H1 (cell line): ENCODE data around the gene ZSWIM6. TPM values are rescaled to one million over a fixed set of nuclear protein-coding genes. Genes with fewer than 3 reads are reported as not detected.

Experiments used
- CTCF ChIA-PET: fragments of 300-600 bp; sonication (Branson Sonifier 250); formaldehyde crosslinking; loops from one replicate; lab custom pipeline; 2021; ENCODE audit not compliant: partially characterized antibody; lab: Charles Lee
- POLR2A ChIA-PET: fragments of 300-600 bp; sonication (Branson Sonifier 250); formaldehyde crosslinking; loops from one replicate; lab custom pipeline; 2021; ENCODE audit warnings: inconsistent platforms; ENCODE audit not compliant: partially characterized antibody; lab: Charles Lee
- DNase-seq, 2 experiments: peaks; one replicate each; pipeline versions ENCODE4 v3.0.0 to v3.0.0-alpha.2; 2010 to 2022; ENCODE audit warnings: low spot score in 2 of 2, low read depth in 1 of 2, mixed read lengths in 1 of 2
- FAIRE-seq: peaks from 2 replicates; lab custom pipeline; 2011; peaks lifted over from hg19 to GRCh38; lab: Jason Lieb, UNC
- H2AFZ ChIP-seq: 2 replicates; pipeline ENCODE4 v1.8.1; 2012; ENCODE audit warnings: low read length, inconsistent platforms
- H2AK5ac ChIP-seq: 2 replicates; pipeline ENCODE4 v1.6.1; 2013; ENCODE audit warnings: low read depth, low read length
- H2BK120ac ChIP-seq: replicated peaks from 2 replicates; pipeline ENCODE3; 2013; ENCODE audit warnings: low read depth, low read length, inconsistent platforms
- H2BK12ac ChIP-seq: 2 replicates; pipeline ENCODE4 v1.6.1; 2013; ENCODE audit warnings: low read depth, low read length
- H2BK15ac ChIP-seq: 2 replicates; pipeline ENCODE4 v1.6.1; 2013; ENCODE audit warnings: low read length
- H2BK20ac ChIP-seq: 2 replicates; pipeline ENCODE4 v1.6.1; 2013; ENCODE audit warnings: low read length
- H2BK5ac ChIP-seq: 2 replicates; pipeline ENCODE4 v1.6.1; 2013; ENCODE audit warnings: low read depth, low read length
- H3K14ac ChIP-seq: 2 replicates; pipeline ENCODE4 v1.6.1; 2013; ENCODE audit warnings: inconsistent platforms; ENCODE audit not compliant: insufficient read length
- H3K18ac ChIP-seq: 2 replicates; pipeline ENCODE4 v1.6.1; 2013; ENCODE audit warnings: low read length; ENCODE audit errors: extremely low read depth
- H3K23ac ChIP-seq: 2 replicates; pipeline ENCODE4 v1.6.1; 2013; ENCODE audit warnings: inconsistent platforms; ENCODE audit not compliant: insufficient read length
- H3K23me2 ChIP-seq: 2 replicates; pipeline ENCODE4 v1.6.1; 2013; ENCODE audit warnings: low read depth, low read length
- H3K27ac ChIP-seq: 2 replicates; pipeline ENCODE4 v1.6.1; 2011; ENCODE audit warnings: low read depth, low read length, inconsistent platforms
- H3K27me3 ChIP-seq, 4 experiments: replicated peaks in 1 of 4; 1 replicate in 1 of 4; 2 replicates in 3 of 4; pipeline versions ENCODE4 v1.6.1 to v1.8.1; 2011 to 2013; ENCODE audit warnings: low read length in 3 of 4, mild to moderate bottlenecking in 3 of 4, inconsistent platforms in 2 of 4, mixed read lengths in 2 of 4, moderate library complexity in 1 of 4; ENCODE audit not compliant: control insufficient read depth in 3 of 4, insufficient read depth in 3 of 4; ENCODE audit errors: extremely low read depth in 1 of 4
- H3K36me3 ChIP-seq, 4 experiments: 2 replicates each; pipeline versions ENCODE4 v1.6.1 to v1.8.1; 2011 to 2013; ENCODE audit warnings: mild to moderate bottlenecking in 4 of 4, low read length in 3 of 4, moderate library complexity in 2 of 4, control low read depth in 1 of 4, inconsistent platforms in 1 of 4; ENCODE audit not compliant: insufficient read depth in 4 of 4, control insufficient read depth in 2 of 4
- H3K4ac ChIP-seq: replicated peaks from 2 replicates; pipeline ENCODE3; 2013; ENCODE audit warnings: low read length, low read depth, mixed read lengths, inconsistent platforms; ENCODE audit not compliant: insufficient read length
- H3K4me1 ChIP-seq, 4 experiments: replicated peaks in 1 of 4; 1 replicate in 1 of 4; 2 replicates in 3 of 4; pipeline versions ENCODE4 v1.6.1 to v1.8.1; 2011 to 2013; ENCODE audit warnings: low read length in 3 of 4, inconsistent platforms in 2 of 4, mixed read lengths in 1 of 4; ENCODE audit not compliant: insufficient read depth in 4 of 4, control insufficient read depth in 3 of 4
- H3K4me2 ChIP-seq, 2 experiments: 2 replicates each; pipeline versions ENCODE4 v1.6.1 to v1.8.1; 2011 to 2013; ENCODE audit warnings: low read depth in 2 of 2, low read length in 2 of 2, control low read depth in 1 of 2, inconsistent platforms in 1 of 2, mild to moderate bottlenecking in 1 of 2; ENCODE audit not compliant: insufficient read depth in 1 of 2
- H3K4me3 ChIP-seq, 4 experiments: fragments of 200-600, 300-600 bp in 1 of 4; sonication (generic), shearing (Covaris generic), sonication (Bioruptor Twin) in 1 of 4; 2 replicates each; pipeline versions ENCODE4 v1.5.1 to v1.8.1; 2011 to 2016; ENCODE audit warnings: low read length in 4 of 4, low read depth in 3 of 4, control low read depth in 2 of 4, inconsistent platforms in 2 of 4, mild to moderate bottlenecking in 2 of 4, mixed read lengths in 1 of 4, moderate library complexity in 1 of 4; ENCODE audit not compliant: insufficient read depth in 2 of 4; ENCODE audit errors: extremely low read depth in 1 of 4
- H3K56ac ChIP-seq: replicated peaks from 2 replicates; pipeline ENCODE3; 2013; ENCODE audit warnings: low read depth, mild to moderate bottlenecking, mixed read lengths, low read length, inconsistent platforms; ENCODE audit not compliant: insufficient read length
- H3K79me1 ChIP-seq: 2 replicates; pipeline ENCODE4 v1.6.1; 2013; ENCODE audit warnings: low read depth, low read length, control low read depth
- H3K79me2 ChIP-seq, 2 experiments: 2 replicates each; pipeline versions ENCODE4 v1.6.1 to v1.8.1; 2012 to 2013; ENCODE audit warnings: low read length in 2 of 2, mild to moderate bottlenecking in 2 of 2, inconsistent platforms in 1 of 2; ENCODE audit not compliant: insufficient read depth in 2 of 2, control insufficient read depth in 1 of 2
- H3K9ac ChIP-seq, 4 experiments: replicated peaks in 1 of 4; 1 replicate in 1 of 4; 2 replicates in 3 of 4; pipeline versions ENCODE4 v1.6.1 to v1.8.1; 2011 to 2013; ENCODE audit warnings: low read depth in 3 of 4, low read length in 3 of 4, control low read depth in 2 of 4, mild to moderate bottlenecking in 2 of 4, moderate library complexity in 2 of 4, inconsistent platforms in 1 of 4; ENCODE audit errors: extremely low read depth in 1 of 4
- H3K9me3 ChIP-seq, 2 experiments: 2 replicates each; pipeline versions ENCODE4 v1.6.1 to v1.8.1; 2012 to 2013; ENCODE audit warnings: mild to moderate bottlenecking in 2 of 2, moderate library complexity in 2 of 2, control low read depth in 1 of 2, inconsistent platforms in 1 of 2, low read depth in 1 of 2, low read length in 1 of 2, mixed read lengths in 1 of 2; ENCODE audit not compliant: insufficient read depth in 2 of 2
- H4K20me1 ChIP-seq, 2 experiments: replicated peaks in 1 of 2; 2 replicates each; pipeline versions ENCODE3 to v1.8.1; 2011 to 2013; ENCODE audit warnings: inconsistent platforms in 2 of 2, low read length in 2 of 2, mild to moderate bottlenecking in 1 of 2; ENCODE audit not compliant: insufficient read depth in 2 of 2, control insufficient read depth in 1 of 2
- H4K5ac ChIP-seq: 2 replicates; pipeline ENCODE4 v1.6.1; 2013; ENCODE audit warnings: low read length, low read depth, mixed read lengths, inconsistent platforms; ENCODE audit not compliant: insufficient read length
- H4K8ac ChIP-seq: 2 replicates; pipeline ENCODE4 v1.8.0; 2013; ENCODE audit warnings: mild to moderate bottlenecking, moderate library complexity, low read length, inconsistent platforms; ENCODE audit not compliant: insufficient read depth; ENCODE audit errors: extremely low read depth
- H4K91ac ChIP-seq: replicated peaks from 2 replicates; pipeline ENCODE3; 2013; ENCODE audit warnings: low read length, mixed read lengths, inconsistent platforms; ENCODE audit not compliant: insufficient read length
- EGR1 ChIP-seq: IDR thresholded peaks from 2 replicates; pipeline ENCODE4 v1.6.1; 2011; ENCODE audit warnings: low read depth, low read length, borderline replicate concordance
- WGBS, 2 experiments: shearing (Covaris generic) in 1 of 2; methylation state at CpG; one replicate each; pipeline versions ENCODE4 v1.1.6 to v1.1.7; 2013 to 2015; ENCODE audit warnings: low lambda C conversion rate in 2 of 2, mixed read lengths in 2 of 2, inconsistent platforms in 1 of 2, low coverage in 1 of 2, missing lambda C conversion rate in 1 of 2; ENCODE audit not compliant: insufficient replicate concordance in 2 of 2, insufficient coverage in 1 of 2, insufficient read length in 1 of 2; ENCODE audit errors: extremely low coverage in 1 of 2, missing lambda C conversion rate in 1 of 2; 5-methylcytosine and 5-hydroxymethylcytosine counted together
- polyA plus RNA-seq, 7 experiments: library from polyadenylated mRNA; depleted of rRNA in 3 of 7; stranded (reverse) in 5 of 7; unstranded in 2 of 7; fragments of >200 nt in 5 of 7; fragments of 200-250 nt in 2 of 7; gene quantifications; 1 replicate in 5 of 7; 2 replicates in 1 of 7; 4 replicates in 1 of 7; pipeline versions ENCODE4 v1.2.1 to v1.2.3, GENCODE V29; 2011 to 2013; ENCODE audit warnings: missing spikeins in 2 of 7, mixed read lengths in 2 of 7
- total RNA-seq: library from RNA; stranded (reverse); fragmentation: NEBNext Ultra II Directional; extraction: Animal tissue kit (Norgen Biotek cat#: 25700); gene quantifications from 2 replicates; pipeline ENCODE4 v1.2.1, GENCODE V29; 2021

Gene ZSWIM6
- total and polyA plus RNA-seq, 2 of the 8 experiments (the other 6 are each of a cell fraction or from before 2014, with no cell fraction given) = 7.9 to 12.4 TPM

GRCh38 chr5:61348447-61348846 lies 16.4 kb downstream of the ZSWIM6 start:
- Histone ChIP-seq H3K27ac (no peak overlapping the region), H3K79me1 (peaks cover 5% of the 10 kb centered on the region; the same call in 1 of the 2 replicates), H3K4me3 (no peak overlapping the region), H2BK120ac (no peak overlapping the region), H2AFZ (no peak overlapping the region), H3K4ac (no peak overlapping the region), H2BK5ac (no peak overlapping the region), H3K4me1 (no peaks in the 10 kb centered on the region), H3K56ac (no peak overlapping the region), H3K79me2 (peaks cover 0 to 79% of the 10 kb centered on the region in 2 experiments; a peak in 3 of 4 replicates), H4K20me1 (peaks cover 4 to 7% of the 10 kb centered on the region in 2 experiments), H3K23me2 (no peaks in the 10 kb centered on the region), H2BK20ac (no peak overlapping the region), H3K9me3 (no peaks in the 10 kb centered on the region; a peak in 1 of 4 replicates), H3K36me3 (no peaks in the 10 kb centered on the region), H4K91ac (no peak overlapping the region), H3K9ac (no peak overlapping the region), H4K5ac (no peak overlapping the region), H2AK5ac (no peak overlapping the region), H3K4me2 (no peak overlapping the region), H2BK15ac (no peak overlapping the region), H3K18ac (no peak overlapping the region), H3K14ac (no peak overlapping the region), H2BK12ac (no peak overlapping the region), H3K23ac (no peak overlapping the region), H3K27me3 (no peaks in the 10 kb centered on the region), H4K8ac (no peak overlapping the region)
- POLR2A ChIA-PET = interaction anchor here (0.9 kb wide), 1 partner anchor 13 kb away, joined by 3 read pairs; no protein-coding TSS in a partner anchor
- DNase-seq = no peak
- CTCF ChIA-PET = interaction anchor here (0.6 to 4.0 kb wide), 3 partner anchors 7 to 451 kb away, joined by 3 to 30 read pairs (median 3); no protein-coding TSS in a partner anchor
- 76% methylated on average over 2 of the region's 2 CpGs; no CpG with 5 or more reads in 1 of the 2 experiments for WGBS, 2 experiments
- no peak for TF ChIP-seq EGR1
- FAIRE-seq = no peak
